IMR-90 (cell line): Measurements from ENCODE around the gene PYGO2. TPM values are rescaled to one million over a fixed set of nuclear protein-coding genes. Genes with fewer than 3 reads are reported as not detected.

Experiments
- ATAC-seq: fragments of 200-7000 bp; cut with Tn5 transposase; 2 replicates; pipeline ENCODE4 v1.9.1; 2020; ENCODE audit warnings: low read depth, mild to moderate bottlenecking, moderate library complexity
- BruUV-seq: library from RNA; stranded (reverse); fragments of 400-500 nt; replicated peaks from 2 replicates; lab custom pipeline; 2021; lab: Mats Ljungman, UMichigan
- CTCF ChIA-PET: fragments of 300-600 bp; formaldehyde crosslinking; extraction: SDS; loops from one replicate; lab custom pipeline; 2021; ENCODE audit warnings: antibody characterized with exemption; lab: Yijun Ruan, JAX
- POLR2A ChIA-PET: fragments of 300-600 bp; sonication (Branson Sonifier 250); formaldehyde crosslinking; loops from one replicate; lab custom pipeline; 2022; ENCODE audit warnings: antibody characterized with exemption; ENCODE audit not compliant: unreplicated experiment; lab: Charles Lee
- DNase-seq: peaks from one replicate; pipeline ENCODE4 v3.0.0; 2013
- H2AFZ ChIP-seq: replicated peaks from 2 replicates; pipeline ENCODE3; 2013; ENCODE audit warnings: low read length, mild to moderate bottlenecking; ENCODE audit not compliant: poor library complexity
- H2AK5ac ChIP-seq: 2 replicates; pipeline ENCODE4 v1.6.1; 2013; ENCODE audit warnings: low read depth, low read length, inconsistent platforms
- H2AK9ac ChIP-seq: replicated peaks from 2 replicates; pipeline ENCODE3; 2013; ENCODE audit warnings: mild to moderate bottlenecking, low read depth, low read length, moderate library complexity; ENCODE audit not compliant: poor library complexity
- H2BK120ac ChIP-seq: 2 replicates; pipeline ENCODE4 v1.6.1; 2013; ENCODE audit warnings: low read depth, low read length, inconsistent platforms
- H2BK15ac ChIP-seq: 3 replicates; pipeline ENCODE4 v1.6.1; 2013; ENCODE audit warnings: low read depth, low read length, inconsistent platforms
- H2BK20ac ChIP-seq: 2 replicates; pipeline ENCODE4 v1.6.1; 2013; ENCODE audit warnings: low read depth, mild to moderate bottlenecking, inconsistent platforms, low read length, moderate library complexity
- H2BK5ac ChIP-seq: 2 replicates; pipeline ENCODE4 v1.6.1; 2013; ENCODE audit warnings: mild to moderate bottlenecking, low read depth, low read length, inconsistent platforms; ENCODE audit not compliant: poor library complexity, severe bottlenecking
- H3K14ac ChIP-seq: replicated peaks from 2 replicates; pipeline ENCODE4 v1.6.1; 2013; ENCODE audit warnings: low read depth, low read length, inconsistent platforms
- H3K18ac ChIP-seq: 2 replicates; pipeline ENCODE4 v1.6.1; 2013; ENCODE audit warnings: low read depth, low read length, control low read depth
- H3K23ac ChIP-seq: 2 replicates; pipeline ENCODE4 v1.6.1; 2013; ENCODE audit warnings: low read depth, low read length, inconsistent platforms
- H3K27ac ChIP-seq: 2 replicates; pipeline ENCODE4 v1.5.1; 2013; ENCODE audit warnings: mild to moderate bottlenecking, control low read depth, low read length; ENCODE audit not compliant: insufficient read depth
- H3K27me3 ChIP-seq: 2 replicates; pipeline ENCODE4 v1.6.1; 2013; ENCODE audit warnings: low read length; ENCODE audit not compliant: control insufficient read depth, insufficient read depth
- H3K36me3 ChIP-seq: 2 replicates; pipeline ENCODE4 v1.6.1; 2013; ENCODE audit warnings: low read length, mixed read lengths; ENCODE audit not compliant: control insufficient read depth, insufficient read depth
- H3K4ac ChIP-seq: 2 replicates; pipeline ENCODE4 v1.6.1; 2013; ENCODE audit warnings: low read depth, low read length, inconsistent platforms
- H3K4me1 ChIP-seq: 2 replicates; pipeline ENCODE4 v1.6.1; 2013; ENCODE audit warnings: low read length, mixed read lengths; ENCODE audit not compliant: control insufficient read depth, insufficient read depth
- H3K4me2 ChIP-seq: 2 replicates; pipeline ENCODE4 v1.6.1; 2013; ENCODE audit warnings: low read depth, mild to moderate bottlenecking, control low read depth, low read length, moderate library complexity
- H3K4me3 ChIP-seq: 2 replicates; pipeline ENCODE4 v1.5.1; 2013; ENCODE audit warnings: low read depth, mild to moderate bottlenecking, control low read depth, low read length, moderate library complexity; ENCODE audit not compliant: insufficient read depth
- H3K56ac ChIP-seq: 2 replicates; pipeline ENCODE4 v1.6.1; 2013; ENCODE audit warnings: low read length, inconsistent platforms; ENCODE audit not compliant: insufficient read depth; ENCODE audit errors: extremely low read depth
- H3K79me1 ChIP-seq, 2 experiments: 2 replicates each; pipeline ENCODE4 v1.6.1; 2013; ENCODE audit warnings: low read length in 2 of 2, inconsistent platforms in 1 of 2, low read depth in 1 of 2
- H3K9ac ChIP-seq: 2 replicates; pipeline ENCODE4 v1.6.1; 2013; ENCODE audit warnings: low read depth, low read length, control low read depth
- H3K9me1 ChIP-seq: 2 replicates; pipeline ENCODE4 v1.6.1; 2013; ENCODE audit warnings: low read length, inconsistent platforms; ENCODE audit not compliant: insufficient read depth
- H3K9me3 ChIP-seq: 2 replicates; pipeline ENCODE4 v1.6.1; 2013; ENCODE audit warnings: low read length; ENCODE audit not compliant: control insufficient read depth, insufficient read depth
- H4K20me1 ChIP-seq: 2 replicates; pipeline ENCODE4 v1.6.1; 2013; ENCODE audit warnings: low read length, inconsistent platforms; ENCODE audit not compliant: insufficient read depth
- H4K5ac ChIP-seq: 2 replicates; pipeline ENCODE4 v1.6.1; 2013; ENCODE audit warnings: mild to moderate bottlenecking, low read depth, low read length, control low read depth
- H4K8ac ChIP-seq, 2 experiments: 2 replicates each; pipeline ENCODE4 v1.6.1; 2013; ENCODE audit warnings: low read depth in 2 of 2, low read length in 2 of 2, control low read depth in 1 of 2, inconsistent platforms in 1 of 2
- H4K91ac ChIP-seq: 2 replicates; pipeline ENCODE4 v1.6.1; 2013; ENCODE audit warnings: low read depth, low read length, inconsistent platforms; ENCODE audit not compliant: insufficient read depth
- CTCF ChIP-seq: conservative IDR thresholded peaks from 2 replicates; pipeline ENCODE4 v1.5.1; 2012; ENCODE audit warnings: mild to moderate bottlenecking, low read depth, low read length, improper control_type of control experiment
- POLR2A ChIP-seq: IDR thresholded peaks from 2 replicates; pipeline ENCODE4 v1.6.1; 2012; ENCODE audit warnings: mild to moderate bottlenecking, low read depth, low read length
- RAD21 ChIP-seq: IDR thresholded peaks from 2 replicates; pipeline ENCODE4 v1.6.1; 2012; ENCODE audit warnings: low read length, improper control_type of control experiment
- RFX5 ChIP-seq: IDR thresholded peaks from 2 replicates; pipeline ENCODE4 v1.8.0; 2012; ENCODE audit warnings: low read depth, mild to moderate bottlenecking, low read length, moderate library complexity
- USF2 ChIP-seq: fragments of 150-350 bp; IDR thresholded peaks from 2 replicates; pipeline ENCODE4 v1.6.1; 2017; ENCODE audit warnings: mild to moderate bottlenecking, antibody characterized with exemption, low read length, low read depth
- WGBS, 2 experiments: methylation state at CpG; one replicate each; pipeline versions ENCODE4 v1.1.5 to v1.1.7; 2013; ENCODE audit warnings: missing lambda C conversion rate in 2 of 2; ENCODE audit not compliant: insufficient read length in 1 of 2; ENCODE audit errors: extremely low coverage in 2 of 2; 5-methylcytosine and 5-hydroxymethylcytosine counted together
- dilution Hi-C: fragments of 300-500 bp; cut with HindIII; formaldehyde crosslinking; loops from one replicate; pipeline ENCODE4 v1.14.3; 2018; ENCODE audit warnings: low sequenced_read_pairs; ENCODE audit not compliant: unreplicated experiment
- in situ Hi-C: fragments of 300-500 bp; cut with MboI; formaldehyde crosslinking; loops from 3 replicates; pipeline ENCODE4 v1.14.3; 2019; ENCODE audit warnings: low sequenced_read_pairs, inconsistent platforms, mixed read lengths
- intact Hi-C: fragments of 100-400 bp; cut with micrococcal nuclease; formaldehyde crosslinking; loops from 2 replicates; pipeline ENCODE4 v1.10.0; 2022
- polyA plus RNA-seq, 3 experiments: library from polyadenylated mRNA; depleted of rRNA; stranded (reverse); fragments of >200 nt; gene quantifications; 2 replicates each; pipeline ENCODE4 v1.2.3, GENCODE V29; 2012; ENCODE audit warnings: low replicate concordance in 1 of 3
- total RNA-seq: library from RNA; depleted of rRNA; stranded (reverse); fragments of >200 nt; gene quantifications from 2 replicates; pipeline ENCODE4 v1.2.3, GENCODE V29; 2012

The PYGO2 gene
- total and polyA plus RNA-seq, 2 of the 4 experiments (the other 2 are of a cell fraction): 5.4 to 14.8 TPM

GRCh38 chr1:154955718-154956543 lies 5.7 kb downstream of the PYGO2 start, which contains the start of gene PBXIP1:
Gene PBXIP1 (minus strand): TSS chr1:154956099. CDS start chr1:154953721, 2,378 bp downstream.
- in situ Hi-C loops (loop anchor here (10.0 kb wide), 1 partner anchor 99 kb away; the partner anchor contains the start of gene ADAM15), intact Hi-C loops (loop anchor here (1.0 to 5.0 kb wide), 2 partner anchors 61 to 106 kb away; partner anchors contain the start of gene EFNA4), dilution Hi-C loops (no loop called here)
- Histone ChIP-seq H4K8ac (peak within 1 kb of the TSS; percentile 71 to 85), H3K23ac (peak within 1 kb of the TSS; percentile 26), H2AFZ (peak within 1 kb of the TSS; percentile 86), H3K18ac (no peak within 1 kb of the TSS), H3K4me3 (peak within 1 kb of the TSS; percentile 59), H3K4ac (peak within 1 kb of the TSS; percentile 73), H2BK5ac (peak within 1 kb of the TSS; percentile 10), H3K27me3 (no peaks in the 10 kb centered on the region), H2AK5ac (peak within 1 kb of the TSS; percentile 35; the same call in 1 of the 2 replicates), H2BK15ac (no peak within 1 kb of the TSS; the same call in 2 of the 3 replicates), H3K14ac (peak within 1 kb of the TSS; percentile 20), H2BK20ac (no peak within 1 kb of the TSS), H3K79me1 (peaks cover 15 to 55% of the 10 kb centered on the region in 2 experiments; a peak in 3 of 4 replicates), H3K4me1 (peaks cover 15% of the 10 kb centered on the region), H3K4me2 (peak within 1 kb of the TSS; percentile 92), H3K36me3 (peaks cover 15% of the 10 kb centered on the region), H2BK120ac (no peak within 1 kb of the TSS), H3K9me1 (peaks cover 9% of the 10 kb centered on the region), H2AK9ac (peak within 1 kb of the TSS; percentile 81), H4K20me1 (peaks cover 17% of the 10 kb centered on the region), H4K5ac (peak within 1 kb of the TSS; percentile 70), H3K27ac (peak within 1 kb of the TSS; percentile 72), H3K9ac (peak within 1 kb of the TSS; percentile 81), H3K56ac (peak within 1 kb of the TSS; percentile 45; the same call in 1 of the 2 replicates), H4K91ac (peak within 1 kb of the TSS; percentile 33; the same call in 1 of the 2 replicates), H3K9me3 (no peaks in the 10 kb centered on the region)
- ATAC-seq (peak; percentile 84), DNase-seq (peak; percentile 87)
- BruUV-seq: no TSS peak
- CTCF ChIA-PET: interaction anchor here (0.7 to 1.5 kb wide), 8 partner anchors 8 to 409 kb away, joined by 3 to 7 read pairs (median 3); partner anchors contain the start of genes KRTCAP2 and PMVK
- TF ChIP-seq CTCF (peak; percentile 48), USF2 (peak; percentile 82), RAD21 (peak; percentile 42), POLR2A (peak; percentile 37; the same call in 1 of the 2 replicates), RFX5 (no peak)
- POLR2A ChIA-PET: interaction anchor here (0.8 to 1.2 kb wide), 5 partner anchors 14 to 103 kb away, joined by 3 to 7 read pairs (median 4); partner anchors contain the start of gene PMVK
- 0% methylated on average over 4 of the region's 18 CpGs; no CpG with 5 or more reads in 1 of the 2 experiments for WGBS, 2 experiments
